Calu3 (cell line): ENCODE data around the gene ARRB1. TPM values are rescaled to one million over a fixed set of nuclear protein-coding genes. Genes with fewer than 3 reads are reported as not detected.
A peak's percentile ranks its signal among the peaks of the same experiment; 100 is the strongest.

Experiments used
- BruUV-seq: library from RNA; stranded (reverse); fragments of 400-500 nt; replicated peaks from 2 replicates; lab custom pipeline; 2021; lab: Mats Ljungman, UMichigan
- CTCF ChIA-PET: fragments of 300-600 bp; sonication (Branson Sonifier 250); formaldehyde crosslinking; loops from one replicate; lab custom pipeline; 2022; ENCODE audit warnings: antibody characterized with exemption; lab: Charles Lee
- DNase-seq: peaks from one replicate; pipeline ENCODE4 v3.0.0; 2022
- H3K27ac Mint-ChIP-seq: one replicate; pipeline ENCODE4 v1.8.0; 2022; ENCODE audit warnings: mixed read lengths; ENCODE audit not compliant: unreplicated experiment
- H3K27me3 Mint-ChIP-seq: one replicate; pipeline ENCODE4 v1.8.0; 2022; ENCODE audit warnings: mixed read lengths; ENCODE audit not compliant: unreplicated experiment
- H3K36me3 Mint-ChIP-seq: one replicate; pipeline ENCODE4 v1.8.0; 2022; ENCODE audit warnings: mild to moderate bottlenecking, moderate library complexity, mixed read lengths; ENCODE audit not compliant: insufficient read depth, unreplicated experiment
- H3K4me1 Mint-ChIP-seq: one replicate; pipeline ENCODE4 v1.8.0; 2022; ENCODE audit warnings: mild to moderate bottlenecking, low read depth, mixed read lengths; ENCODE audit not compliant: unreplicated experiment
- H3K4me3 Mint-ChIP-seq: one replicate; pipeline ENCODE4 v1.8.0; 2022; ENCODE audit warnings: mild to moderate bottlenecking, low read depth, moderate library complexity, mixed read lengths; ENCODE audit not compliant: unreplicated experiment
- H3K9me3 Mint-ChIP-seq: one replicate; pipeline ENCODE4 v1.8.0; 2022; ENCODE audit warnings: low read depth, mixed read lengths; ENCODE audit not compliant: unreplicated experiment
- intact Hi-C: fragments of 100-400 bp; cut with micrococcal nuclease; formaldehyde crosslinking; loops from one replicate; pipeline ENCODE4 v1.10.0; 2022; ENCODE audit not compliant: unreplicated experiment
- total RNA-seq: library from RNA; stranded (reverse); gene quantifications from 2 replicates; pipeline ENCODE4 v1.2.3, GENCODE V29; 2022
- TF ChIP-seq, protein P1 (sequence below): fragments of 200-600 bp; IDR thresholded peaks from one replicate; pipeline ENCODE4 v1.8.0; 2022; ENCODE audit warnings: antibody characterized with exemption; ENCODE audit not compliant: unreplicated experiment

ARRB1 gene
- total RNA-seq, 1 experiment from 2014 or later: 8.7 TPM

DNA sequence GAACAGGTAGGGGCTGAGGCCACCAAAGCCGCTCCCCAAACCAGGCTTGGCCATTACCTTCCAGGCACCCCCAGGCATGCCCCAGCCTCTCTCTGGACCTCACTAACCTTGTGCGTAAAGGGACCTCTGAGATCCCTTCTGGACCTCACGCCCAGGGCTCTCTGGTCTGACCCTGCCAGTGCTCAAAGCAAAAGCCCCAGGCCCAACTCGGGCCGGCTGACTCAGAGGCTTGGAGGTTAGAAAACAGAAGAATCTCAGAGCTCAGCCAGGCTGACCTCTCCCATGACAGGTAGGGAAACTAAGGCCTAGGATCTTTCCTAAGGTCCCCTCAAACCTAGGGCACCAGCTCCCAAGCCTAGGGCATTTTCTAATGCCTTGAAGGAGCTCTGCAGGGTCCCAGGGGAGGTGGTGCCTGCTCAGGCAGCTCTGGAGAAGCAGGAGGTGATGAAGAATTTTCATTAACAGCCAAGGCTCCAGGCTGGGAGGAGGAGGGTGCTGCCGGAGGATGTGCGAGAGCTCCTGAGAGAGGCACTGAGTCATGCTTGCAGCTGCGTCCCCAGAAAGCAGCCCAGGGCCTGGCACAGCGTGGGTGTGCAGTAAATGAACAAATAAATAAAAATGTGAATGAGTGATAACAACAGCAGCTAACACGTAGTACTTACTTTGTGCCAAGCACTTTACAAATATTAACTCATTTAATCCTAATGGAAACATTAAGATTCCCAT, 25.6 kb downstream of the ARRB1 start:
- Mint-ChIP-seq H3K4me1 (peaks cover 45% of the 10 kb centered on the region), H3K36me3 (peaks cover 4% of the 10 kb centered on the region), H3K4me3 (no peak overlapping the region), H3K27me3 (no peaks in the 10 kb centered on the region), H3K9me3 (no peaks in the 10 kb centered on the region), H3K27ac (no peak overlapping the region)
- intact Hi-C loops: no loop called here
- peak; percentile 55 for DNase-seq
- BruUV-seq: no TSS peak
- CTCF ChIA-PET: interaction anchor here (1.5 to 1.6 kb wide), 3 partner anchors 47 to 75 kb away, joined by 3 to 8 read pairs (median 5); no protein-coding TSS in a partner anchor
- TF ChIP-seq, protein P1, sequence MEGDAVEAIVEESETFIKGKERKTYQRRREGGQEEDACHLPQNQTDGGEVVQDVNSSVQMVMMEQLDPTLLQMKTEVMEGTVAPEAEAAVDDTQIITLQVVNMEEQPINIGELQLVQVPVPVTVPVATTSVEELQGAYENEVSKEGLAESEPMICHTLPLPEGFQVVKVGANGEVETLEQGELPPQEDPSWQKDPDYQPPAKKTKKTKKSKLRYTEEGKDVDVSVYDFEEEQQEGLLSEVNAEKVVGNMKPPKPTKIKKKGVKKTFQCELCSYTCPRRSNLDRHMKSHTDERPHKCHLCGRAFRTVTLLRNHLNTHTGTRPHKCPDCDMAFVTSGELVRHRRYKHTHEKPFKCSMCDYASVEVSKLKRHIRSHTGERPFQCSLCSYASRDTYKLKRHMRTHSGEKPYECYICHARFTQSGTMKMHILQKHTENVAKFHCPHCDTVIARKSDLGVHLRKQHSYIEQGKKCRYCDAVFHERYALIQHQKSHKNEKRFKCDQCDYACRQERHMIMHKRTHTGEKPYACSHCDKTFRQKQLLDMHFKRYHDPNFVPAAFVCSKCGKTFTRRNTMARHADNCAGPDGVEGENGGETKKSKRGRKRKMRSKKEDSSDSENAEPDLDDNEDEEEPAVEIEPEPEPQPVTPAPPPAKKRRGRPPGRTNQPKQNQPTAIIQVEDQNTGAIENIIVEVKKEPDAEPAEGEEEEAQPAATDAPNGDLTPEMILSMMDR: no peak

DNA sequence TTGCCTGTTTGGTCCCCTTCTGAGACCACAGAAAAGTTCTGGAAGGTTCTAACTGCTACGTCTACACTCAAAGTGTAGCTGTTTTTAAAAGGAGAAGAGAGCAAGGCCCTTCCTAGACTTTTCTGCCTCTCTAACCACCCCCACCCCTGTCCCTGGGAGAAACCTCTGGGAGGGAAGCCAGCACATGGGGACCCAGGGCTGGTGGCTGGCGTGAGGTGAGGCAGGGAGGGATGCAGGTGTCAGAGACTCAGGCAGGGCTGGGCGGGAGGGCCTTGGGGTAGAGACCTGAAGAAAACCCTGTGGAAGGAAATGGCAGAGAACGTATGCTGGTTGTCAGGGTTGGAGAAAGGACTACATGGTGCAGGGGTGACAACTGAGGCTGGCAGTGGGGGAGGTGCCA, 26.7 kb downstream of the ARRB1 start:
- CTCF ChIA-PET: interaction anchor here (1.6 kb wide), 2 partner anchors 48 to 56 kb away, joined by 5 to 8 read pairs; no protein-coding TSS in a partner anchor
- Mint-ChIP-seq H3K9me3 (no peaks in the 10 kb centered on the region), H3K27ac (no peak overlapping the region), H3K36me3 (peaks cover 4% of the 10 kb centered on the region), H3K4me3 (no peak overlapping the region), H3K4me1 (peaks cover 49% of the 10 kb centered on the region), H3K27me3 (no peaks in the 10 kb centered on the region)
- DNase-seq: no peak
- no TSS peak for BruUV-seq
- TF ChIP-seq, protein P1: no peak
- intact Hi-C loops: no loop called here

DNA sequence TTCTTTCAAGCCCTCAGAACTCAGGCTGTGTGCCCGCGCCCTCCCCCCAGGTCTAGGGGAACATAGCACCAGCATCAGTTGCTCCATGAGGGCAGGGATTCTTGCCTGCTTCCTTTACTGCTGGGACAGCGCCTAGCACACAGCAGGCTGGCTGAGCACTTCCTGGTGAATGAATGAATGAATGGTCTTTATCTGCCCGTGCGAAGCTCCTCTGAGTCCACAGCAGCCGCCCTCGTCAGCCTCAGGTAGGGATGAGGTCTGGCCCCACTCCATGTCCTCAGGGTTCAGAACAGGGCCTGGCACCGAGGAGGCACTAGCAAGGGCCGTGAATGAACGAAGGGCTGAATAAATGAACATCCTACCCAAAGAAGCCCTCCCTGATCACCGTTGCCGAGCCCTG, 27.3 kb downstream of the ARRB1 start:
- DNase-seq: no peak
- CTCF ChIA-PET: no interaction called here
- Mint-ChIP-seq H3K9me3 (no peaks in the 10 kb centered on the region), H3K36me3 (peaks cover 4% of the 10 kb centered on the region), H3K4me3 (peak overlapping the region; percentile 46), H3K27ac (peak overlapping the region; percentile 39), H3K4me1 (peaks cover 54% of the 10 kb centered on the region), H3K27me3 (no peaks in the 10 kb centered on the region)
- no TSS peak for BruUV-seq
- TF ChIP-seq, protein P1: no peak
- intact Hi-C loops: no loop called here

DNA sequence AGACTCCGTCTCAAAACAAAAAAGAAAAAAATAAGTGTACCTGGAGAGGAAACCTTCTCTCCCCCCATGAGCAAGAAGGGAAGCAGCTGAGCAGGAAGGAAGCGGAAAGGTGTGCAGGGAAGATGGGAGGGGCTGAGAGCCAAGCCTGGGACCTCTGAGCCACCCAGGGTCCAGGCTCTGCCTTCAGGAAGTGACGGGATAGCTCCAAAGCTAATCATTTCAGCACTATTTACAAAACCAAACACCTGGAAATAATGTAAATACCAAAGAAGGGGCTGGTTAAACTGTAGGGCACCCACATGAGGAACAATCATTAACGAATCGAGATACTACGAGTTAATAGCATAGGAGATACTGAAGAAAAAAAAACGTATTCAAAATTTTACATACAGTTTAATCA, 27.9 kb downstream of the ARRB1 start:
- CTCF ChIA-PET: interaction anchor here (0.5 to 1.0 kb wide), 3 partner anchors 18 to 193 kb away, joined by 3 to 4 read pairs (median 4); no protein-coding TSS in a partner anchor
- Mint-ChIP-seq H3K4me1 (peaks cover 57% of the 10 kb centered on the region), H3K36me3 (peaks cover 4% of the 10 kb centered on the region), H3K27ac (peak overlapping the region; percentile 39), H3K4me3 (peak overlapping the region; percentile 46), H3K27me3 (no peaks in the 10 kb centered on the region), H3K9me3 (no peaks in the 10 kb centered on the region)
- DNase-seq: peak; percentile 69
- BruUV-seq: no TSS peak
- TF ChIP-seq, protein P1: no peak
- intact Hi-C loops: no loop called here
